HG03520 (cell line): ENCODE data around the gene FGFR1OP2.
"Not testable (repeated sequence)": the region's sequence is repeated elsewhere in the genome, so short reads cannot be mapped to it uniquely, and the experiment has no call there.

ENCODE experiments used
- ATAC-seq: cut with Tn5 transposase; IDR thresholded peaks from one replicate; pipeline ENCODE4 v1.9.1; 2021; ENCODE audit warnings: mild to moderate bottlenecking, moderate library complexity; ENCODE audit not compliant: unreplicated experiment

FGFR1OP2 gene

GRCh38 chr12:26937863-26938700 lies at the start of gene FGFR1OP2, which contains the start of gene INTS13:
Gene FGFR1OP2 (plus strand): TSS chr12:26938470. CDS start chr12:26954159, 15,689 bp downstream.
Gene INTS13 (minus strand): TSS chr12:26937981. CDS start chr12:26936803, 1,178 bp downstream.
- peak; percentile 86 for ATAC-seq

GRCh38 chr12:26890784-26891183 lies 47.5 kb upstream of the FGFR1OP2 start:
- ATAC-seq, result no peak

GRCh38 chr12:26891704-26892103 lies 46.6 kb upstream of the FGFR1OP2 start:
- ATAC-seq, result no peak

GRCh38 chr12:26895672-26896071 lies 42.6 kb upstream of the FGFR1OP2 start:
- no peak for ATAC-seq

- no peak for ATAC-seq
Observed at GRCh38 chr12:26896913-26897312, 41.4 kb upstream of the FGFR1OP2 start.

GRCh38 chr12:26903396-26903795 lies 34.9 kb upstream of the FGFR1OP2 start:
- not testable (repeated sequence) for ATAC-seq

GRCh38 chr12:26906024-26906423 lies 32.2 kb upstream of the FGFR1OP2 start:
- ATAC-seq, result no peak

- no peak for ATAC-seq
Observed at GRCh38 chr12:26906704-26907103, 31.6 kb upstream of the FGFR1OP2 start.

- no peak for ATAC-seq
Observed at GRCh38 chr12:26918321-26919215, 19.7 kb upstream of the FGFR1OP2 start.

GRCh38 chr12:26919216-26919555 lies 19.1 kb upstream of the FGFR1OP2 start:
- ATAC-seq, result no peak

GRCh38 chr12:26921886-26922285 lies 16.4 kb upstream of the FGFR1OP2 start:
- ATAC-seq, result no peak

- ATAC-seq, result no peak
Observed at GRCh38 chr12:26928661-26929060, 9.6 kb upstream of the FGFR1OP2 start.

GRCh38 chr12:26929590-26929989 lies 8.7 kb upstream of the FGFR1OP2 start:
- no peak for ATAC-seq

GRCh38 chr12:26935636-26936378 lies 2.5 kb upstream of the FGFR1OP2 start:
- no peak for ATAC-seq

- ATAC-seq, result no peak
Observed at GRCh38 chr12:26936559-26937442, 1.5 kb upstream of the FGFR1OP2 start.

GRCh38 chr12:26937443-26937862 lies 817 bp upstream of the FGFR1OP2 start:
- no peak for ATAC-seq

GRCh38 chr12:26938701-26939062 lies 412 bp downstream of the FGFR1OP2 start:
- ATAC-seq, result no peak

GRCh38 chr12:26939192-26939832 lies 1.0 kb downstream of the FGFR1OP2 start:
- ATAC-seq, result no peak

GRCh38 chr12:26939953-26940352 lies 1.7 kb downstream of the FGFR1OP2 start:
- no peak for ATAC-seq
